ENCODE data around the gene SAMD4B.

- TF ChIP-seq POLR2A (IDR thresholded peaks at IDR 0.05) (no peak), CTCF (IDR thresholded peaks at IDR 0.05) (no peak)
Measured at GRCh38 chr19:39370735-39371134, 28.5 kb downstream of the SAMD4B start.

Measured in thyroid gland (tissue), 4 donors.